Measurements from ENCODE around the gene GABRG3.
"Not testable (repeated sequence)": the region's sequence is repeated elsewhere in the genome, so short reads cannot be mapped to it uniquely, and the experiment has no call there.

Gene GABRG3

GRCh38 chr15:26968806-26969205, 2.2 kb upstream of the GABRG3 start:
- TF ChIP-seq ZNF274 (IDR thresholded peaks at IDR 0.05; ENCODE audit: low read depth, low read length): no peak
- H3K4me3 ChIP-seq (ENCODE audit: low read length): no peak overlapping the region

- no peak for TF ChIP-seq ZNF274 (IDR thresholded peaks at IDR 0.05; ENCODE audit: low read depth, low read length)
- H3K4me3 ChIP-seq (ENCODE audit: low read length): no peak overlapping the region
Measured at GRCh38 chr15:26971271-26972018, 464 bp downstream of the GABRG3 start.

DNA sequence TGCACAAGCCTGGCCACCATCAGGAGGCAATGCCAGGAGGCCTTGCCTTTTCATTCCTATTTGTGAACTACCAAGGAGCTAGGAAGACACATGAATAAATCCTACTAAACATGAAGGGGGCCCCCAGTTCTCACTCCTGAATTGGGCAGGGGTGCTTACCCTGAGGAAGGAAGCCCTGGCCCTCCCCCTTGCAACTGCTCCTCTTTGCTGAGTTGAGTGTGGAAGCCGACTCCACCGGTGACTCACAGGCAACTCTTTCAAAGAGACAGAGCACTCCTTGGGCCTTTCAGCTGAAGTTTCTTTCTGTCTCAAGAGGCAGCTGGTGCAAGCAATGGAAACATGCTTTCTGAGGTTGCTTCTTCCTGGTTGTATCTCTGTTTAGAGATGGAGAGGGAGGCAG, 1.7 kb downstream of the GABRG3 start:
- no peak for TF ChIP-seq ZNF274 (IDR thresholded peaks at IDR 0.05; ENCODE audit: low read depth, low read length)
- H3K4me3 ChIP-seq (ENCODE audit: low read length): no peak overlapping the region

- H3K4me3 ChIP-seq (ENCODE audit: low read length): no peak overlapping the region
- TF ChIP-seq ZNF274 (IDR thresholded peaks at IDR 0.05; ENCODE audit: low read depth, low read length): no peak
Measured at GRCh38 chr15:26974120-26974780, 3.3 kb downstream of the GABRG3 start.

DNA sequence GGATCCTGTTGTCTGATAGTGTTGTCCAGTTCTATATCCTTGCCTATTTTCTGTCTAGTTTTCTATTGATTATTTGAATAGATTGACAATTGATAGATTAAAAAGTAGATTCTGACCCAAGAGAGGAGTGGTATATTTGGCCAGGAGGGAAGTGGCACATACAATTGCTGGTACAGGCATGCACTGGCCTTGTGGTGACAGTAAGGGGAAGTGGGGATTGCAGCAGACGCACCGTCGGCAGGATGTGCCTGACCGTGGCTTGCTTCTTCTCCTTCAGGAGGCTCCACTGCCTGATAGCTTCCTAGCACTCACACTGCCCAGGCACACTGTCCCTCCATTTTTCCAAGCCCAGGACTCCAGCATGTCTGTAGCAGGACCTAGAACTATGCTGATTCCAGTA, 10.5 kb downstream of the GABRG3 start:
- no peak for TF ChIP-seq ZNF274 (IDR thresholded peaks at IDR 0.05; ENCODE audit: low read depth, low read length)
- no peak overlapping the region for H3K4me3 ChIP-seq (ENCODE audit: low read length)

DNA sequence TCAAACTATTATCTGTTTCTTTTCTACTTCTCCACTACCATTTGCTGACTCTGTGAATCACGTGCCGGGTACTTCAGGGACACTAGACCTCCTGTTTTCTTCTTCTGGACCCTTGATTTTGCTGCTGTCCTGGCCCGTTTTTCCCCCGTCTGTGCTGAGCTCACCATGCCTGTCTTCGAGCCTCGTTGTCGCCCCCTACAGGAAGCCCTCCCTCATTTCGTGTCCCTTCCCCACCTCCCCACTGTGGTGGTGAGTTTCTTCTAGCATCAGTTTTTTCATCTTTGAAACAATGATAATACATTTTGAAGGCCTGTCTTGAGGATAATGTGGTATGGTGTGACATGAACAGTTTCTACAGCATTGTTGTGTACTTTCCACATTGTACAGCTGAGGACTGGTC, 12.8 kb downstream of the GABRG3 start:
- H3K4me3 ChIP-seq (ENCODE audit: low read length): no peak overlapping the region
- no peak for TF ChIP-seq ZNF274 (IDR thresholded peaks at IDR 0.05; ENCODE audit: low read depth, low read length)

GRCh38 chr15:26985050-26985449, 14.1 kb downstream of the GABRG3 start:
- no peak for TF ChIP-seq ZNF274 (IDR thresholded peaks at IDR 0.05; ENCODE audit: low read depth, low read length)
- no peak overlapping the region for H3K4me3 ChIP-seq (ENCODE audit: low read length)

- TF ChIP-seq ZNF274 (IDR thresholded peaks at IDR 0.05; ENCODE audit: low read depth, low read length): no peak
- H3K4me3 ChIP-seq (ENCODE audit: low read length): no peak overlapping the region
Measured at GRCh38 chr15:26996250-26996649, 25.3 kb downstream of the GABRG3 start.

GRCh38 chr15:27003003-27003402, 32.0 kb downstream of the GABRG3 start:
- H3K4me3 ChIP-seq (ENCODE audit: low read length): not testable (repeated sequence)

DNA sequence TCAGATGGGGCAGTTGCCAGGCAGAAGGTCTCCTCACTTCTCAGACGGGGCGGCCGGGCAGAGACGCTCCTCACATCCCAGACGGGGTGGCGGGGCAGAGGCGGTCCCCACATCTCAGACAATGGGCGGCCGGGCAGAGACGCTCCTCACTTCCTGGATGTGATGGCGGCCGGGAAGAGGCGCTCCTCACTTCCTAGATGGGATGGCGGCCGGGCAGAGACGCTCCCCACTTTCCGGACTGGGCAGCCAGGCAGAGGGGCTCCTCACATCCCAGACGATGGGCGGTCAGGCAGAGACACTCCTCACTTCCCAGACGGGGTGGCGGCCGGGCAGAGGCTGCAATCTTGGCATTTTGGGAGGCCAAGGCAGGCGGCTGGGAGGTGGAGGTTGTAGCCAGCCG, 33.2 kb downstream of the GABRG3 start:
- H3K4me3 ChIP-seq (ENCODE audit: low read length): not testable (repeated sequence)

GRCh38 chr15:27017168-27017809, 46.3 kb downstream of the GABRG3 start:
- TF ChIP-seq ZNF274 (IDR thresholded peaks at IDR 0.05; ENCODE audit: low read depth, low read length): no peak
- no peak overlapping the region for H3K4me3 ChIP-seq (ENCODE audit: low read length)

GRCh38 chr15:27019687-27020086, 48.7 kb downstream of the GABRG3 start:
- H3K4me3 ChIP-seq (ENCODE audit: low read length): no peak overlapping the region
- no peak for TF ChIP-seq ZNF274 (IDR thresholded peaks at IDR 0.05; ENCODE audit: low read depth, low read length)

DNA sequence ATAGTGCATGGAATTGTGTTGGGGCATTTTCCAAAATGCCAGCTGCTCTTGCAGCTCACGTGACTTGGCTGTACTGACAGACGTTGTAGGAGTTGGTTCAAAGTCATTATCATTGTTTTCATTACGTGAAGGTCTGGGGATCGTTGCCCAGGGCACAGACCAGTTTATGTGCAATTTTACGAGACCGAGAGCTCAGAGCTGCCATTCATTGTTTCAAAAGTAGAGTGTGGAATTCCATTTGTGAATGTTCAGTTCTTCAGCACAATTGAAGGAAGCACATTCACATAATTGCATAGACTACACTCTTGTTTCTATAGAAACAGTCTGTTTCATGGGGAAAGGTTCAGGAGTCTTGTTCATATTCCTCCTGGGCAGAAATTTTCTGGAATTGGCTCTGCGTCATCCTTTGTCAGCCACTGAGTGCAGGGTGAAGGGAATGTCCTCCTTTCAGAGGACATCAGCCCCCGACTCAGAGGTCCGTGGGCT, 54.5 kb downstream of the GABRG3 start:
- no peak for TF ChIP-seq ZNF274 (IDR thresholded peaks at IDR 0.05; ENCODE audit: low read depth, low read length)

GRCh38 chr15:27027229-27027628, 56.2 kb downstream of the GABRG3 start:
- TF ChIP-seq ZNF274 (IDR thresholded peaks at IDR 0.05; ENCODE audit: low read depth, low read length): no peak
- no peak overlapping the region for H3K4me3 ChIP-seq (ENCODE audit: low read length)

More for the DNA sequence above, 54.5 kb downstream of the GABRG3 start:
- H3K4me3 ChIP-seq (ENCODE audit: low read length): no peak overlapping the region

GRCh38 chr15:27028858-27029477, 58.0 kb downstream of the GABRG3 start:
- TF ChIP-seq ZNF274 (IDR thresholded peaks at IDR 0.05; ENCODE audit: low read depth, low read length): no peak
- no peak overlapping the region for H3K4me3 ChIP-seq (ENCODE audit: low read length)

All from GM08714 (cell line).